ENCODE measurements around the gene PRODH.

DNA sequence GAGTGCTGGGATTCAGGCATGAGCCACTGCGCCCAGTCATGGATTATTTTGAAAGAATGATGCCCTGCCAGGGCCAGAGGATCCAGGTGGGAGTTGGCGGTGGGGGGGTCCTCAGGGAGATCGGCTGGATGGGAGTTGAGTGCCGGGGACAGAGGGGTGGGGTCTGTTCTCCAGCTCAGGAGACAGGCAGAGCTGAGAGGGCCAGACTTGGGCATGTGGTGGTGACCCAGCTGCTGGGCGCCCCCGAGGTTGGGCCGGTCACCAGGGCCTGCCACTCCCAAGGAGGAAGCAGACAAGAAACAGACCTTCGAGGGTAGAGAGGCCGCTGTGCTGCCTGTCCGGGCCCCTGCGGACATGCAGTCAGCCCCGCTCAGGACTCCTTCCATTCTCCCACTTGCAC is 11.8 kb upstream of the PRODH start:
- TF ChIP-seq, protein P1, sequence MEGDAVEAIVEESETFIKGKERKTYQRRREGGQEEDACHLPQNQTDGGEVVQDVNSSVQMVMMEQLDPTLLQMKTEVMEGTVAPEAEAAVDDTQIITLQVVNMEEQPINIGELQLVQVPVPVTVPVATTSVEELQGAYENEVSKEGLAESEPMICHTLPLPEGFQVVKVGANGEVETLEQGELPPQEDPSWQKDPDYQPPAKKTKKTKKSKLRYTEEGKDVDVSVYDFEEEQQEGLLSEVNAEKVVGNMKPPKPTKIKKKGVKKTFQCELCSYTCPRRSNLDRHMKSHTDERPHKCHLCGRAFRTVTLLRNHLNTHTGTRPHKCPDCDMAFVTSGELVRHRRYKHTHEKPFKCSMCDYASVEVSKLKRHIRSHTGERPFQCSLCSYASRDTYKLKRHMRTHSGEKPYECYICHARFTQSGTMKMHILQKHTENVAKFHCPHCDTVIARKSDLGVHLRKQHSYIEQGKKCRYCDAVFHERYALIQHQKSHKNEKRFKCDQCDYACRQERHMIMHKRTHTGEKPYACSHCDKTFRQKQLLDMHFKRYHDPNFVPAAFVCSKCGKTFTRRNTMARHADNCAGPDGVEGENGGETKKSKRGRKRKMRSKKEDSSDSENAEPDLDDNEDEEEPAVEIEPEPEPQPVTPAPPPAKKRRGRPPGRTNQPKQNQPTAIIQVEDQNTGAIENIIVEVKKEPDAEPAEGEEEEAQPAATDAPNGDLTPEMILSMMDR (conservative IDR thresholded peaks at IDR 0.05; ENCODE audit: low read length) = no peak
- no peak for TF ChIP-seq EZH2phosphoT487 (IDR thresholded peaks at IDR 0.05; ENCODE audit: borderline replicate concordance)

Measured in Loucy (cell line).